Glutamatergic neuron (in vitro differentiated cells): ENCODE data around the gene SZT2. TPM values are rescaled to one million over a fixed set of nuclear protein-coding genes. Genes with fewer than 3 reads are reported as not detected.
A peak's percentile ranks its signal among the peaks of the same experiment; 100 is the strongest.
"Not testable (repeated sequence)": the region's sequence is repeated elsewhere in the genome, so short reads cannot be mapped to it uniquely, and the experiment has no call there.

Source experiments
- DNase-seq: peaks from one replicate; pipeline ENCODE4 v3.0.0; 2022
- H3K27ac Mint-ChIP-seq: one replicate; pipeline ENCODE4 v1.8.0; 2020; ENCODE audit warnings: mild to moderate bottlenecking, mixed read lengths, inconsistent platforms; ENCODE audit not compliant: unreplicated experiment
- H3K27me3 Mint-ChIP-seq: one replicate; pipeline ENCODE4 v1.8.0; 2020; ENCODE audit warnings: mild to moderate bottlenecking, moderate library complexity, mixed read lengths, inconsistent platforms; ENCODE audit not compliant: unreplicated experiment
- H3K36me3 Mint-ChIP-seq: one replicate; pipeline ENCODE4 v1.8.0; 2020; ENCODE audit warnings: mild to moderate bottlenecking, mixed read lengths, inconsistent platforms; ENCODE audit not compliant: unreplicated experiment
- H3K4me1 Mint-ChIP-seq: one replicate; pipeline ENCODE4 v1.8.0; 2020; ENCODE audit warnings: mild to moderate bottlenecking, low read depth, mixed read lengths, inconsistent platforms; ENCODE audit not compliant: unreplicated experiment
- H3K4me3 Mint-ChIP-seq: one replicate; pipeline ENCODE4 v1.8.0; 2020; ENCODE audit warnings: mild to moderate bottlenecking, mixed read lengths, inconsistent platforms; ENCODE audit not compliant: unreplicated experiment
- H3K9me3 Mint-ChIP-seq: one replicate; pipeline ENCODE4 v1.8.0; 2020; ENCODE audit warnings: mild to moderate bottlenecking, moderate library complexity, mixed read lengths, inconsistent platforms; ENCODE audit not compliant: unreplicated experiment
- total RNA-seq: library from RNA; stranded (reverse); fragmentation: NEBNext Ultra II Directional; extraction: Animal tissue kit (Norgen Biotek cat#: 25700); gene quantifications from one replicate; pipeline ENCODE4 v1.2.1, GENCODE V29; 2021; ENCODE audit not compliant: unreplicated experiment
- TF ChIP-seq, protein P1 (sequence below): fragments of 200-600 bp; sonication (generic); IDR thresholded peaks from one replicate; pipeline ENCODE4 v1.5.0; 2021; ENCODE audit not compliant: partially characterized antibody, unreplicated experiment

SZT2 gene
- total RNA-seq, 1 donor from 2014 or later: 85.3 TPM

DNA sequence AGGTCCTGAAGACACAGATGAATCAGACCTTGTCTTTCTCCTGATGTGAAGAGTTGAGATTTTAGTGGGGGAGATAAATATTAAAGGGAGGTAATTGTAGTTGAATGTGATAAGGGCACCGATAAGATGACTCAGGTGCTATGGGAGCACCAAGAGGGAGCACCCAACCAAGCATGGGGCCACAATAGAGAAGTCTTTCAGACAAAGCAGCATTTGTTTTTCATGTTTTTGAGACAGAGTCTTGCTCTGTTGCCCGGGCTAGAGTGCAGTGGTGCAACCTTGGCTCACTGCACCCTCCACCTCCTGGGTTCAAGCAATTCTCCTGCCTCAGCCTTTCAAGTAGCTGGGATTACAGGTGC, 16.2 kb downstream of the SZT2 start:
- Mint-ChIP-seq H3K27me3 (peaks cover 8% of the 10 kb centered on the region), H3K4me3 (no peak overlapping the region), H3K9me3 (peaks cover 3% of the 10 kb centered on the region), H3K4me1 (no peaks in the 10 kb centered on the region), H3K36me3 (peaks cover 15% of the 10 kb centered on the region), H3K27ac (no peak overlapping the region)
- TF ChIP-seq, protein P1, sequence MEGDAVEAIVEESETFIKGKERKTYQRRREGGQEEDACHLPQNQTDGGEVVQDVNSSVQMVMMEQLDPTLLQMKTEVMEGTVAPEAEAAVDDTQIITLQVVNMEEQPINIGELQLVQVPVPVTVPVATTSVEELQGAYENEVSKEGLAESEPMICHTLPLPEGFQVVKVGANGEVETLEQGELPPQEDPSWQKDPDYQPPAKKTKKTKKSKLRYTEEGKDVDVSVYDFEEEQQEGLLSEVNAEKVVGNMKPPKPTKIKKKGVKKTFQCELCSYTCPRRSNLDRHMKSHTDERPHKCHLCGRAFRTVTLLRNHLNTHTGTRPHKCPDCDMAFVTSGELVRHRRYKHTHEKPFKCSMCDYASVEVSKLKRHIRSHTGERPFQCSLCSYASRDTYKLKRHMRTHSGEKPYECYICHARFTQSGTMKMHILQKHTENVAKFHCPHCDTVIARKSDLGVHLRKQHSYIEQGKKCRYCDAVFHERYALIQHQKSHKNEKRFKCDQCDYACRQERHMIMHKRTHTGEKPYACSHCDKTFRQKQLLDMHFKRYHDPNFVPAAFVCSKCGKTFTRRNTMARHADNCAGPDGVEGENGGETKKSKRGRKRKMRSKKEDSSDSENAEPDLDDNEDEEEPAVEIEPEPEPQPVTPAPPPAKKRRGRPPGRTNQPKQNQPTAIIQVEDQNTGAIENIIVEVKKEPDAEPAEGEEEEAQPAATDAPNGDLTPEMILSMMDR: no peak
- DNase-seq: no peak

DNA sequence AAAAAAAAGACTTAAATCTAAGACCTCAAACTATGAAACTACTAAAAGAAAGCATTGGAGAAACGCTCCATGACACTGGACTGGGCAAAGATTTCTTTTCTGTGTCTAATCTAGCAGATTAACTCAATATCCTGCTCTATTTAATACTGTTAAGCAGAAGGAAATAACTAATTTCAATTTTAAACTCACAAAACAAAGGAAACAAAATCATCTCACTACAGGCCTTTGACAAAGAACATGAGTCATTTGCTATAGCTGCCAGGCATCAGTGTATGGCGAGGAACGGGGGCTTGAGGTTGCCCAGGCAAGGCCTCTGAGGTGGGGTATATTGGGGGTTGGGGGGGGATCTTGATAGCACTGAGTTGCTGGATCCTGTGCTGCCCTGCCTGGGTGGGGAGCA, 20.9 kb downstream of the SZT2 start:
- Mint-ChIP-seq H3K36me3 (peaks cover 10% of the 10 kb centered on the region), H3K4me3 (no peak overlapping the region), H3K27me3 (peaks cover 4% of the 10 kb centered on the region), H3K27ac (no peak overlapping the region), H3K4me1 (no peaks in the 10 kb centered on the region), H3K9me3 (no peaks in the 10 kb centered on the region)
- TF ChIP-seq, protein P1: no peak
- DNase-seq: no peak

DNA sequence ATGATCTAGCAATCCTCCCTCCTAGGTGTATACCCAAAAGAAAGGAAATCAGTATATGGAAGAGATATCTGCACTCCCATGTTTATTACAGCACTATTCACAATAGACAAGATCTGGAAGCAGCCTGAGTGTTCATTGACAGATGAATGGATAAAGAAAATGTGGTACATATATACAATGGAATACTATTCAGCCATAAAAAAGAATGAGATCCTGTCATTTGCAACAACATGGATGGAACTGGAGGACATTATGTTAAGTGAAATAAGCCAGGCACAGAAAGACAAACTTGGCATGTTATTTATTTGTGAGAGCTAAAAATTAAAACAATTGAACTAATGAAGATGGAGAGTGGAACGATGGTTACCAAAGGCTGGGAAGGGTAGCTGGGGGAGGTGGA, 23.7 kb downstream of the SZT2 start:
- not testable (repeated sequence) for H3K4me3 Mint-ChIP-seq, H3K36me3 Mint-ChIP-seq, H3K27ac Mint-ChIP-seq, H3K27me3 Mint-ChIP-seq, H3K4me1 Mint-ChIP-seq, H3K9me3 Mint-ChIP-seq, DNase-seq

DNA sequence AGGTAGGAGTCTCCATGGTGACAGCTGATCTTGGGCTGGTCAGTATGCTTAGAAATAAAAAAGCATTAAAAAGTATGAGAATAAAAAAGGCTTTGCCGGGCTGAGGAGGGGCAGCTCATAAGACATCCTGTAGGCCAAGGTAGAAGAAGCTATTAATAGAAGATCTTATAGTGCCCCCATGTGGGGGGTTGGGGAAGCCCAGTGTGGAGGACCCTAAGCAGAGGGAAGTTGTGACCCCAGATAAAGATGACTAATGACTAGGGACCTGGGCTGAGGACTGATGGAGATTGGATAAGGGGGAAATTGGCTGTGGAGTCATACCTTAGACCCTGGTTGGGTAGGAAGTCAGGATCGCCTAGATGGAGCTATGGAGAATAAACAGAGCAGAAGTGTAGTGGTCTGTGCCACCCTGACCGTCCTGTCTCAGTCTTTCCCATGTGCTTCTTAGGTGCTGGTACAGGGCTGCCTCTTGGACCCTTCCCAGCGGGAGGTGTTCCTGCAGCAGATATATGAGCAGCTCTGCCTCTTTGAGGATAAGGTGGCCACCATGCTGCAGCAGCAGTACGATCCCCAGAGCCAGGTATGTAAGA, 25.0 kb downstream of the SZT2 start:
- no peak overlapping the region for H3K4me3 Mint-ChIP-seq
- TF ChIP-seq, protein P1: peak; percentile 79
- no peaks in the 10 kb centered on the region for H3K9me3 Mint-ChIP-seq
- DNase-seq: peak; percentile 75
- no peaks in the 10 kb centered on the region for H3K4me1 Mint-ChIP-seq
- no peaks in the 10 kb centered on the region for H3K36me3 Mint-ChIP-seq
- no peak overlapping the region for H3K27ac Mint-ChIP-seq
- H3K27me3 Mint-ChIP-seq: peaks cover 4% of the 10 kb centered on the region

DNA sequence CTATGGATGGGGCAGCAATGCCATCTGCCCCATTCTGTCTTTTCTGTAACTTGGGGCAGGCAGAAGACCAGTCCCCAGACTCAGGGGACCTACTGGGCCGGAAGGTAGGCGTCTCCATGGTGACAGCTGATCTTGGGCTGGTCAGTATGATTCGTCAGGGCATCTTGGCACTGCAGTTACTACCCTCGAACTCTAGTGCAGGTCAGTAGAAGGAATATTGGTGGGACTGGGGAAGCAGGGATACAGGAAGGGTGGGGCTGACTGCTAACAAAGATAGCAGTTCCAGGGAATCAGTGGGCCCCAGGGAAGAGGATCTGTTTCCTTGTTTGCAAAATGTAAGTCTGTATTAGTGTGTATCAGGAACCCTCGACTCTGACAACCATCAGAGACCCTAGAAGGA, 26.2 kb downstream of the SZT2 start:
- no peaks in the 10 kb centered on the region for H3K4me1 Mint-ChIP-seq
- peaks cover 2% of the 10 kb centered on the region for H3K27me3 Mint-ChIP-seq
- no peak overlapping the region for H3K4me3 Mint-ChIP-seq
- H3K9me3 Mint-ChIP-seq: no peaks in the 10 kb centered on the region
- DNase-seq: no peak
- no peak overlapping the region for H3K27ac Mint-ChIP-seq
- H3K36me3 Mint-ChIP-seq: no peaks in the 10 kb centered on the region
- TF ChIP-seq, protein P1: no peak
